Stimulated activated CD8-positive, alpha-beta memory T cell treated with anti-CD3 and anti-CD28 coated beads, Interleukin-12 subunit alpha, Interleukin-12 subunit beta, amount 100 ng/mL, for 24 hours (primary cell): ENCODE results near the gene ABCD3.
"Not testable (repeated sequence)": the region's sequence is repeated elsewhere in the genome, so short reads cannot be mapped to it uniquely, and the experiment has no call there.

Source experiments
- DNase-seq: peaks from one replicate; pipeline ENCODE4 v3.0.0-alpha.2; 2020; ENCODE audit errors: extremely low read depth

ABCD3 gene

GRCh38 chr1:94549706-94550105, 131.5 kb downstream of the ABCD3 start:
- no peak for DNase-seq

GRCh38 chr1:94550396-94550795, 132.2 kb downstream of the ABCD3 start:
- DNase-seq = no peak

- no peak for DNase-seq
Observed at GRCh38 chr1:94550800-94551241, 132.6 kb downstream of the ABCD3 start.

GRCh38 chr1:94551449-94551848, 133.3 kb downstream of the ABCD3 start:
- no peak for DNase-seq

GRCh38 chr1:94552071-94552586, 133.9 kb downstream of the ABCD3 start:
- DNase-seq = no peak

- DNase-seq = no peak
Observed at GRCh38 chr1:94553323-94553730, 135.1 kb downstream of the ABCD3 start.

GRCh38 chr1:94553931-94554330, 135.7 kb downstream of the ABCD3 start:
- no peak for DNase-seq

- no peak for DNase-seq
Observed at GRCh38 chr1:94554580-94554979, 136.4 kb downstream of the ABCD3 start.

GRCh38 chr1:94555091-94555490, 136.9 kb downstream of the ABCD3 start:
- DNase-seq = no peak

GRCh38 chr1:94559921-94560320, 141.7 kb downstream of the ABCD3 start:
- no peak for DNase-seq

- DNase-seq = no peak
Observed at GRCh38 chr1:94560333-94560732, 142.1 kb downstream of the ABCD3 start.

GRCh38 chr1:94562519-94563260, 144.5 kb downstream of the ABCD3 start:
- no peak for DNase-seq

- DNase-seq = no peak
Observed at GRCh38 chr1:94565901-94566300, 147.7 kb downstream of the ABCD3 start.

- DNase-seq = not testable (repeated sequence)
Observed at GRCh38 chr1:94566436-94566835, 148.2 kb downstream of the ABCD3 start.

- DNase-seq = not testable (repeated sequence)
Observed at GRCh38 chr1:94567975-94568607, 149.9 kb downstream of the ABCD3 start.
